ENCODE data around the gene LTB4R2. TPM values are rescaled to one million over a fixed set of nuclear protein-coding genes. Genes with fewer than 3 reads are reported as not detected.

The LTB4R2 gene
- total and polyA plus RNA-seq, 3 experiments from 2014 or later: 2.6 to 8.7 (median 8.3) TPM

DNA sequence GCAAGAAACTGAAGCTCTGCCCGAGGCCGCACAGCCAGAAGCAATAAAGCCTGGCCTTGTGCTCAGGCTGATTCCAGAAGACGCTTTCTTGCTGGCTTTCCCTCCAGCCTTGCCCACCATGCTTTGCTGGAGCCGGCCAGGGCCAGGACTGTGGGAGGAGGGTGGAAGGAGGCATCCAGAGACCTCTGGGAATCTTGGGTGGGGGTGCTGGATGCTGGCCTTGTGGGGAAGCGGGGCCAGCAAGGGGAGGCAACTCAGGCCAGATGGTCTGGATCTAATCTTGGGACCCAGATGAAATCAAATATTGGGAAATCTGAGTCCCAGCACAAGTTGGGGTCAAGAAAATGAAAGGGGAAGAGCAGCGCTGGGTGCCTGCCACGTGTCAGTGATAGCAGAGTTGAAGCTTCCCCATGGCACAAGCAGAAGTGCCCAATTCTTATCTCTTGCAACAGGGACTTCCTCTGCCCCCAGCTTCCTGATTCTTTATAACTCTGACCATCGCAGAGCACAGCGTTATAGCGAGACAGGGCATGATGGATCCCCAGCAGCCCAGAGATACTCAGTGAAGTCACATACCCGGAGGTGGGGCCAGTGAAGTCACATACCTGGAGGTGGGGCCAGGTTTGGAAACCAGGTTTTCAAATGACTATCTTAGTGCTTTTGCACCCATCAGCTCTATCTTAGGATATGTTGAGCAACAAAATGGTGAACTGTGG is 32.2 kb upstream of the LTB4R2 start:
- DNase-seq: peak in 1 of 5 donors; percentile 36
- Histone ChIP-seq H3K27ac (ENCODE audit: low read depth, low read length) (no peak overlapping the region), H3K9me3 (ENCODE audit: low read length) (no peaks in the 10 kb centered on the region), H3K27me3 (ENCODE audit: insufficient read depth, low read length, poor library complexity, severe bottlenecking) (no peaks in the 10 kb centered on the region), H3K4me3 (ENCODE audit: low read length) (no peak overlapping the region), H3K4me1 (ENCODE audit: insufficient read depth, low read length) (peaks cover 30% of the 10 kb centered on the region), H3K36me3 (ENCODE audit: insufficient read depth, low read length) (no peaks in the 10 kb centered on the region)
- H3K36me3 Mint-ChIP-seq: peaks cover 0 to 2% (median 0%) of the 10 kb centered on the region in 3 donors
- no peaks in the 10 kb centered on the region for H3K27me3 Mint-ChIP-seq
- H3K27ac Mint-ChIP-seq: peak overlapping the region in 3 of 8 donors; percentile 31 to 86 (median 43)
- no peaks in the 10 kb centered on the region for H3K9me3 Mint-ChIP-seq
- no peak overlapping the region for H3K4me3 Mint-ChIP-seq
- H3K4me1 Mint-ChIP-seq: peaks cover 27 to 43% (median 35%) of the 10 kb centered on the region in 3 donors
- ChIA-PET CTCF (interaction anchor here (1.5 kb wide), 1 partner anchor 36 kb away, joined by 3 read pairs; the partner anchor contains the start of gene TINF2), POLR2A (no interaction called here)

DNA sequence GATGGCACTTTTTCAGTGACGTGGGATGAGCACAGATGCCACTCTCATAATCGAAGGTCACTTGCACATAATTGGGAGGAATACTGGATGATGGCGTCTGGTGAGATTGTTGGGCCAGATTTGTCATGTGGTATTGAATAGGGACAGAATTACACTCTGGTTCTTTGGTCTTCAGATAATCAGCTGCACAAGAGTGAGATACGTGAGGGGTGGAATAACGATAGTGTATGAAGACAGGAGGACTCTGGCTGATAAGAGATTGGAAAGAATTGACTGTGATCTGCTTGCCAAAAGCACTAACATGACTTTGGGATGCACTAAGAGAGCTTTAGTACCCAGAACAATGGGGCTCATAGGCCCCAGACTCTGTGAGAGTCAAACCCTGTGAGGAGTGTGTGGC is 31.5 kb upstream of the LTB4R2 start:
- Histone ChIP-seq H3K4me1 (ENCODE audit: insufficient read depth, low read length) (peaks cover 27% of the 10 kb centered on the region), H3K36me3 (ENCODE audit: insufficient read depth, low read length) (no peaks in the 10 kb centered on the region), H3K27ac (ENCODE audit: low read depth, low read length) (no peak overlapping the region), H3K4me3 (ENCODE audit: low read length) (no peak overlapping the region), H3K9me3 (ENCODE audit: low read length) (no peaks in the 10 kb centered on the region), H3K27me3 (ENCODE audit: insufficient read depth, low read length, poor library complexity, severe bottlenecking) (no peaks in the 10 kb centered on the region)
- H3K9me3 Mint-ChIP-seq: no peaks in the 10 kb centered on the region
- H3K4me3 Mint-ChIP-seq: no peak overlapping the region
- no peaks in the 10 kb centered on the region for H3K27me3 Mint-ChIP-seq
- ChIA-PET CTCF (no interaction called here), POLR2A (no interaction called here)
- DNase-seq: no peak
- peaks cover 23 to 39% (median 32%) of the 10 kb centered on the region in 3 donors for H3K4me1 Mint-ChIP-seq
- H3K27ac Mint-ChIP-seq: peak overlapping the region in 7 of 8 donors; percentile 13 to 86 (median 66)
- peaks cover 0 to 2% (median 0%) of the 10 kb centered on the region in 3 donors for H3K36me3 Mint-ChIP-seq

DNA sequence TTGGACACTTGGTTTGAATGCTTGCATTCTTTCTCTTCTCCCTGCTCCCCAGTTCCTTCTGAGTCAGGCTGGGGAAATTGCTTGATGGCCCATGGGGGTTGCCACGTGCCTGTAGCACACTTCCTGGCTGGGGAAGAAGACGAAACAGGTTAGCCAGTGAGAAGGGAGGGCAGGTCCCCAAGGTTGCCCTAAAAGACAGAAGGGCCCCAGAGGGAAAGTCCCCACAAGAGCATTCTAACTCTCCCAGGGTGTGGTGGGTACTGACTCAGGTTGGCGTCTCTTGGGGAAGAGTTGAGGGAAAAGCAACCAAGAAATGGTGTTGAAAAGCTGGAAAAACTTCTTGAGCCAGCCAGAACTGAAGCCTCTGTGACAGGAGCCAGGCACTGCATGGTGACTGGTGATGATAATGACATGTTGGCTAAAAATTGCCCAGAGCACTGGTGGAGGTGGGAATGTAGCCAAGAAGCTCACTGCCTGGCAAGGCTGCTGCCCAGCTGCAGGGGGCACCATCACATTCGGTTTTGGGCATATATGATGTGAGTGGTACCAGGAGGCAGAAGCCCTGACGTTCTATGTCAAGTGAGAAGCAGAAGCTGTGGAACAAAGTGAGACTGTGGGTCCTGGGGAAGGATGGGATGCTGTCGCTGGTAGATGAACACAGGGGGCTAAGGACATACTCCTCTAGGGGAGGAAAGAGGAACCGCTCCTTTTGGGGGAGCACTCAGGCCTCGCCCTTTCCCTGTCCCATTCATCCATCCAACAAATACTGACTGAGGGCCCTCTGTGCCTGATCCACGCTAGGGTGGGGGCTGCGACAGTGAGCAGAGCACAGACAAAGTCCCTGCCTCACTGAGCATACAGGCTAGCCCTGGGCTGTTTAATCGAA is 30.4 kb upstream of the LTB4R2 start:
- no peaks in the 10 kb centered on the region for H3K9me3 Mint-ChIP-seq
- no peak overlapping the region for H3K4me3 Mint-ChIP-seq
- peak overlapping the region; percentile 34 to 93 (median 80) for H3K27ac Mint-ChIP-seq
- Histone ChIP-seq H3K4me1 (ENCODE audit: insufficient read depth, low read length) (peaks cover 18% of the 10 kb centered on the region), H3K27me3 (ENCODE audit: insufficient read depth, low read length, poor library complexity, severe bottlenecking) (no peaks in the 10 kb centered on the region), H3K4me3 (ENCODE audit: low read length) (no peak overlapping the region), H3K9me3 (ENCODE audit: low read length) (no peaks in the 10 kb centered on the region), H3K36me3 (ENCODE audit: insufficient read depth, low read length) (no peaks in the 10 kb centered on the region), H3K27ac (ENCODE audit: low read depth, low read length) (no peak overlapping the region)
- DNase-seq: peak in 3 of 5 donors; percentile 26 to 39 (median 27)
- peaks cover 0 to 2% (median 0%) of the 10 kb centered on the region in 3 donors for H3K36me3 Mint-ChIP-seq
- ChIA-PET POLR2A (interaction anchor here (1.3 kb wide), 1 partner anchor 8 kb away, joined by 3 read pairs; the partner anchor contains the start of gene RABGGTA), CTCF (interaction anchor here (1.2 to 3.5 kb wide), 5 partner anchors 9 to 45 kb away, joined by 3 to 10 read pairs (median 6); partner anchors contain the start of genes LTB4R2 and RABGGTA)
- no peaks in the 10 kb centered on the region for H3K27me3 Mint-ChIP-seq
- H3K4me1 Mint-ChIP-seq: peaks cover 17 to 28% (median 21%) of the 10 kb centered on the region in 3 donors

DNA sequence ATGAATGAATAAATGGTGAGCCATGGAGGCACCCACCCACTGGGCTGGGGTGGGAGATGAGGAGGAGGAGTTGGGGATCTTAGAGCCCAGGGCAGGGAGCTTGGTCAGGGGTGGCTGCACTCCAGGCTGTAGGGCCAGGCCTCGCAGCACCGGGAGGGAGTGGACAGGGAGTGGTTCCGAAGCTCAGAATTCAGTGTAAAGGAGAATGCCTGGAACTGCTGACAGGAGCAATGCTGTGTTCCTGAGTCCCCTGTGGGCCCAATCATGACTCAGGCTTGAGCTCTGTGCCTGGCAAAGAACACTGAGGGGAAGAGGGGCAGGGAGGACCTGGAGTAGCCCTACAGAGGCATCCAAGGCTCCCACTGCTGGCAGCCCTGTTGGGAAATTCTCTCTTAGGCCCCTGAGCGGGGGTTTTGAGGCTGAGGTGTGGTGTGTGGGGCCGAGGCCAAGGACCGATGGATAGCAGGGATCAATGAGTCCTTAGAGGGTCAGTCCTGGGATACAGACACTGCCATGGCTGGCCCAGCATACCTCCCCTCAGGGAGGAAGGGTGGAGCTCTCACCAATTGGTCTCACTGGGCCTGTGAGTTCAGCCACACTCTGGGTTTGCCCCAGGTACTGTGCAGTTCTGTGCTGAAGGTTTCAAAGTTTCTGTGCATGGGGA is 29.0 kb upstream of the LTB4R2 start:
- Mint-ChIP-seq H3K27ac (peak overlapping the region in 5 of 8 donors; percentile 32 to 84 (median 47)), H3K27me3 (no peaks in the 10 kb centered on the region), H3K4me1 (peaks cover 17 to 23% (median 21%) of the 10 kb centered on the region in 3 donors), H3K9me3 (no peaks in the 10 kb centered on the region), H3K4me3 (no peak overlapping the region), H3K36me3 (peaks cover 0 to 2% (median 0%) of the 10 kb centered on the region in 3 donors)
- POLR2A ChIA-PET: interaction anchor here (1.3 kb wide), 1 partner anchor 9 kb away, joined by 3 read pairs; the partner anchor contains the start of gene RABGGTA
- H3K27ac ChIP-seq (ENCODE audit: low read depth, low read length): no peak overlapping the region
- CTCF ChIA-PET: interaction anchor here (1.2 to 3.5 kb wide), 5 partner anchors 10 to 53 kb away, joined by 4 to 10 read pairs (median 6); partner anchors contain the start of genes LTB4R2 and RABGGTA
- H3K36me3 ChIP-seq (ENCODE audit: insufficient read depth, low read length): no peaks in the 10 kb centered on the region
- H3K4me3 ChIP-seq (ENCODE audit: low read length): no peak overlapping the region
- DNase-seq: no peak
- no peaks in the 10 kb centered on the region for H3K9me3 ChIP-seq (ENCODE audit: low read length)
- peaks cover 16% of the 10 kb centered on the region for H3K4me1 ChIP-seq (ENCODE audit: insufficient read depth, low read length)
- H3K27me3 ChIP-seq (ENCODE audit: insufficient read depth, low read length, poor library complexity, severe bottlenecking): no peaks in the 10 kb centered on the region

DNA sequence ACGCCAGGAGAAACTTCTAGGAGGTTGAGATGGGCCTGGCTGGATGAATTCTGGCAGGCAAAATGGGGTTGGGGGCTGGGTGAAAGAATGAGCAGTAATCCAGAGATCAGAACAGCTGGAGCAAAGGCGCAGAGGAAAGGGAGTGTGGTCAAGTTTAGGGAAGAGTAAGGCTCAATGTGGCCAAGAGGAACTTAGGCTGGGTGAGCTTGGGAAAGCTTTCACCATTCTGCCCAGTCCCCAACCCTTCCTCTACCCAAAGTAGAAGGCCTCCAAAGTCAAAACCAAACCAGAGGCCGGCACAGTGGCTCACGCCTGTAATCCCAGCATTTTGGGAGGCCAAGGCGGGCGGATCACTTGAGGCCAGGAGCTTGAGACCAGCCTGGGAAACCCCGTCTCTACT is 28.3 kb upstream of the LTB4R2 start:
- Histone ChIP-seq H3K36me3 (ENCODE audit: insufficient read depth, low read length) (no peaks in the 10 kb centered on the region), H3K4me1 (ENCODE audit: insufficient read depth, low read length) (peaks cover 16% of the 10 kb centered on the region), H3K4me3 (ENCODE audit: low read length) (no peak overlapping the region), H3K9me3 (ENCODE audit: low read length) (no peaks in the 10 kb centered on the region), H3K27me3 (ENCODE audit: insufficient read depth, low read length, poor library complexity, severe bottlenecking) (no peaks in the 10 kb centered on the region), H3K27ac (ENCODE audit: low read depth, low read length) (no peak overlapping the region)
- Mint-ChIP-seq H3K4me3 (no peak overlapping the region), H3K27ac (peak overlapping the region in 4 of 8 donors; percentile 33 to 84 (median 52)), H3K27me3 (peaks cover 0 to 2% of the 10 kb centered on the region in 2 donors), H3K4me1 (peaks cover 17 to 23% (median 21%) of the 10 kb centered on the region in 3 donors), H3K9me3 (no peaks in the 10 kb centered on the region), H3K36me3 (peaks cover 0 to 4% (median 0%) of the 10 kb centered on the region in 3 donors)
- POLR2A ChIA-PET: no interaction called here
- DNase-seq: no peak
- CTCF ChIA-PET: interaction anchor here (1.6 to 3.5 kb wide), 2 partner anchors 15 to 52 kb away, joined by 5 to 10 read pairs; no protein-coding TSS in a partner anchor

DNA sequence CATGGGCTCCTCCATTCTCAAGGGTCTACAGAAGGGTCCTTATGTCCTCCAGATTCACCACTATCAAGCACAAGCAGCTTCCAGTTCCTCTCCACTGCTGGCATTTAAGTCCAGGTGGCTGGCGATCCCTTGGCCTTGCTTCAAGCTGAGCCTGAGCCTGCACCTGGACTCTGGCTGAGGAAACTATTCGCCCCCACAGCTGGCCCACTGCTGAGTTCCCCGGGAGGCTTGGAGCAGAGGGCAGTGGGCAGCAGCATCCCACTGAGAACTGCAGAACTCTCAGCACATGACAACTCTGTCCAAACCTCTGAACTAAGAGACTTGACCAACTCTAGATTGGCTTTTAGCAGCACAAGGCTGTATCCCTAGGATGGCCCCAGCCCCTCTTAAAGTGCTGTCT is 27.2 kb upstream of the LTB4R2 start:
- peaks cover 16% of the 10 kb centered on the region for H3K4me1 ChIP-seq (ENCODE audit: insufficient read depth, low read length)

DNA sequence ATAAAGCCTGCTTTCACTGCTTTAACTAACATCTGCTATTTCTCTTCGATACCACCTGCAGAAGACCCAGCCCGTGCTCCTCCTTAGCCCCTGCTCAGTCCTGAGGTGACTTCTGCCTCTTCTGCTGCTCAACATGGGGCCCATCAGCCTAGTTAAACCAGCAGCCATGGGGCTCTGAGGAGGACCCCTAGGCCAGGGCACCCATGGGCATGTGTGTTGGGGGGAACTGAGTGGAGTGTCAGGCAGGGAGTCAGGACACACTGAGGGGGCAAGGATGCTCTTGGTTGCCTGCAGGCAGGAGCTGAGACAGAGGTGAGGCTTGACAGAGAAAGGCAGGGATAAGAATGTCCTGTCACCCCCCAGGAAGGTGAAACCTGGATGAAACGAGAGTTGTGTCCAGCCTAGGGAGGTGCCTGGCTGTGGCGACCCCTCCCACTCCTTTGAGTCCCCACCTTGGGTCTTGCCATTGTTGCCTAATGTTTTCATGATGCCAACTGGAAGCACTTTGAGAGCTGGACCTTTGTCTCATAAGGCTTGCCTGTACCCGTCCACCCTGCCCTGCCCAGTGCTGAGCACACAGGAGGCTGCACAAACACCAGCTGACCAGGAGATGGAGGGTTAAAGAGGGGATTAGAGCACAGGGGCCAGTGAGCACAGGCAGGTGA is 26.0 kb upstream of the LTB4R2 start:
- ChIA-PET CTCF (no interaction called here), POLR2A (no interaction called here)
- no peak for DNase-seq
- H3K36me3 ChIP-seq (ENCODE audit: insufficient read depth, low read length): no peaks in the 10 kb centered on the region
- Mint-ChIP-seq H3K27me3 (peaks cover 0 to 2% of the 10 kb centered on the region in 2 donors), H3K36me3 (peaks cover 0 to 2% (median 1%) of the 10 kb centered on the region in 3 donors), H3K9me3 (no peaks in the 10 kb centered on the region), H3K4me1 (peaks cover 7 to 11% (median 9%) of the 10 kb centered on the region in 3 donors), H3K27ac (peak overlapping the region in 2 of 8 donors; percentile 15 to 70), H3K4me3 (no peak overlapping the region)
- no peak overlapping the region for H3K27ac ChIP-seq (ENCODE audit: low read depth, low read length)
- peaks cover 11% of the 10 kb centered on the region for H3K4me1 ChIP-seq (ENCODE audit: insufficient read depth, low read length)
- H3K9me3 ChIP-seq (ENCODE audit: low read length): no peaks in the 10 kb centered on the region
- H3K4me3 ChIP-seq (ENCODE audit: low read length): no peak overlapping the region
- H3K27me3 ChIP-seq (ENCODE audit: insufficient read depth, low read length, poor library complexity, severe bottlenecking): no peaks in the 10 kb centered on the region

More for the DNA sequence above, 27.2 kb upstream of the LTB4R2 start:
- CTCF ChIA-PET: interaction anchor here (1.6 to 3.5 kb wide), 2 partner anchors 14 to 51 kb away, joined by 5 to 10 read pairs; no protein-coding TSS in a partner anchor
- Mint-ChIP-seq H3K27ac (peak overlapping the region in 2 of 8 donors; percentile 25 to 66), H3K27me3 (peaks cover 0 to 2% of the 10 kb centered on the region in 2 donors), H3K4me3 (no peak overlapping the region), H3K36me3 (peaks cover 0 to 2% (median 0%) of the 10 kb centered on the region in 3 donors), H3K4me1 (peaks cover 13 to 19% (median 17%) of the 10 kb centered on the region in 3 donors), H3K9me3 (no peaks in the 10 kb centered on the region)
- Histone ChIP-seq H3K27ac (ENCODE audit: low read depth, low read length) (no peak overlapping the region), H3K9me3 (ENCODE audit: low read length) (no peaks in the 10 kb centered on the region), H3K36me3 (ENCODE audit: insufficient read depth, low read length) (no peaks in the 10 kb centered on the region), H3K27me3 (ENCODE audit: insufficient read depth, low read length, poor library complexity, severe bottlenecking) (no peaks in the 10 kb centered on the region), H3K4me3 (ENCODE audit: low read length) (no peak overlapping the region)
- DNase-seq: no peak
- POLR2A ChIA-PET: interaction anchor here (0.7 kb wide), 1 partner anchor 11 kb away, joined by 4 read pairs; no protein-coding TSS in a partner anchor
